Peyer's patch (tissue), 4 donors: Measurements from ENCODE around the gene EPB42. TPM values are rescaled to one million over a fixed set of nuclear protein-coding genes. Genes with fewer than 3 reads are reported as not detected.

Experiments used
- DNase-seq, 3 donors: peaks; one replicate each; pipeline ENCODE4 v3.0.0-alpha.2; 2017 to 2019
- H3K27ac ChIP-seq, 4 donors: fragments of 200-600 bp; sonication (generic); one replicate each; pipeline ENCODE4 v1.5.1; 2016 to 2019
- H3K27me3 ChIP-seq, 2 donors: fragments of 200-600 bp; sonication (generic); one replicate each; pipeline ENCODE4 v1.5.1; 2019
- H3K36me3 ChIP-seq, 3 donors: fragments of 200-600 bp; sonication (generic); one replicate each; pipeline ENCODE4 v1.5.1; 2016 to 2019
- H3K4me1 ChIP-seq, 4 donors: fragments of 200-600 bp; sonication (generic); one replicate each; pipeline ENCODE4 v1.5.1; 2016 to 2019
- H3K4me3 ChIP-seq, 4 donors: fragments of 200-600 bp; sonication (generic); 1 replicate in 3 of 4; 2 replicates in 1 of 4; pipeline ENCODE4 v1.5.1; 2016 to 2019; ENCODE audit warnings: mild to moderate bottlenecking in 1 of 4
- H3K9me3 ChIP-seq, 4 donors: fragments of 200-600 bp; sonication (generic); one replicate each; pipeline ENCODE4 v1.5.1; 2016 to 2019; ENCODE audit warnings: mild to moderate bottlenecking in 1 of 4
- POLR2A ChIP-seq, 2 donors: fragments of 450-650 bp; IDR thresholded peaks; one replicate each; pipeline ENCODE4 v1.5.1; 2017; ENCODE audit warnings: antibody characterized with exemption in 2 of 2, mild to moderate bottlenecking in 2 of 2, moderate library complexity in 2 of 2
- total RNA-seq, 4 donors: library from RNA; depleted of rRNA; stranded (reverse); fragments of >200 nt; gene quantifications; one replicate each; pipeline ENCODE4 v1.1.0, GENCODE V29; 2016
- TF ChIP-seq, protein P1 (sequence below), 6 experiments: fragments of 450-650 bp in 4 of 6; fragments of 200-600 bp in 2 of 6; sonication (generic) in 1 of 6; IDR thresholded peaks; one replicate each; pipeline ENCODE4 v1.5.1; 2017 to 2019; ENCODE audit warnings: antibody characterized with exemption in 6 of 6, mild to moderate bottlenecking in 3 of 6, moderate library complexity in 1 of 6

Gene EPB42
- total RNA-seq, 4 donors from 2014 or later = not detected

DNA sequence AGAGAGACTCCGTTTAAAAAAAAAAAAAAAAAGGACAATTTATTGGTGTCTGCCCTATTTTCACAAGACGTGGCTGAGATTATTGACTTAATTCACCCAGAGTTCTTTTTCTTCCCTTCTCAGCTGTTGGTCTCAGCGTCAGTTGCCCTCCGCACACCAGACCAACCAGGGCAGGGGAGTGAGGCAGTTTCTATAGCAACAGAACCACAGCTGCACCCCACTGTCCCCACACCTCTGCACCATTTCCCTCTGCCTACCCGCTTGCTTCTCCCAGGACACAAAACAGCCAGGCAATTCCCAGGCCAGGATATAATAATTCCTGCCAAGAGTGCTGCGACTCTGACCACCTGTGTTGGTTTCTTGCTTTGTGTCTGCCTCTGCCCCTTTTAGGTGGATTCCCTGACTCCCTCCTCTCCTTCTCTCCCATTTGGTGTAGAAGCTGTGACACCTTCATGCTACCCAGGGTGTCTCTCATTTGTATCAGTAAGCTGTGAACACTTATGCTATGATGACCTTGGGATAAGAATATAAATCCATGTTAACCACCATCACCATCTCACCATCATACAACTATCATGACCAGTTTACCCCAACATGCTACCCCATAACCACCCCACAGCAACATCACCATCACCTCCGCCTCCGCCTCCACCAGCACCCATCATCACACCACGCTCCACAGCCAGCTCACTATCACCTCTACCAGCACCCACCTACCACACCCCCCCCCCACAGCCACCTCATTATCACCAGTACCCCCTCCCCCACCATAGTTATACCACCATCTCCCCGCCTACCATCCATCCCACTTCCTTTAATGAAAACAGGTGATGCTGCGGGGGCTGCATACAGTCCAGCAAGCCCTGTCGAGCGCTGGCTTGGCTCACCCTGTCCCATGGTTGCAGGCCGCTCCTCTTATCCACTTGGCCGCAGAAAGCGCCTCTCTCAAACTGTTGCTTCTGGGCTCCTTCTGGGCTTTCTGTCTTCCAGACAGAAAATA lies 589 bp downstream of the EPB42 start:
- Histone ChIP-seq H3K27me3 (no peaks in the 10 kb centered on the region), H3K36me3 (no peaks in the 10 kb centered on the region), H3K4me1 (no peaks in the 10 kb centered on the region), H3K4me3 (no peak overlapping the region), H3K27ac (no peak overlapping the region), H3K9me3 (no peaks in the 10 kb centered on the region)
- TF ChIP-seq, protein P1, sequence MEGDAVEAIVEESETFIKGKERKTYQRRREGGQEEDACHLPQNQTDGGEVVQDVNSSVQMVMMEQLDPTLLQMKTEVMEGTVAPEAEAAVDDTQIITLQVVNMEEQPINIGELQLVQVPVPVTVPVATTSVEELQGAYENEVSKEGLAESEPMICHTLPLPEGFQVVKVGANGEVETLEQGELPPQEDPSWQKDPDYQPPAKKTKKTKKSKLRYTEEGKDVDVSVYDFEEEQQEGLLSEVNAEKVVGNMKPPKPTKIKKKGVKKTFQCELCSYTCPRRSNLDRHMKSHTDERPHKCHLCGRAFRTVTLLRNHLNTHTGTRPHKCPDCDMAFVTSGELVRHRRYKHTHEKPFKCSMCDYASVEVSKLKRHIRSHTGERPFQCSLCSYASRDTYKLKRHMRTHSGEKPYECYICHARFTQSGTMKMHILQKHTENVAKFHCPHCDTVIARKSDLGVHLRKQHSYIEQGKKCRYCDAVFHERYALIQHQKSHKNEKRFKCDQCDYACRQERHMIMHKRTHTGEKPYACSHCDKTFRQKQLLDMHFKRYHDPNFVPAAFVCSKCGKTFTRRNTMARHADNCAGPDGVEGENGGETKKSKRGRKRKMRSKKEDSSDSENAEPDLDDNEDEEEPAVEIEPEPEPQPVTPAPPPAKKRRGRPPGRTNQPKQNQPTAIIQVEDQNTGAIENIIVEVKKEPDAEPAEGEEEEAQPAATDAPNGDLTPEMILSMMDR (IDR thresholded peaks at IDR 0.05) = no peak
- TF ChIP-seq POLR2A (IDR thresholded peaks at IDR 0.05) = no peak
- DNase-seq = no peak

DNA sequence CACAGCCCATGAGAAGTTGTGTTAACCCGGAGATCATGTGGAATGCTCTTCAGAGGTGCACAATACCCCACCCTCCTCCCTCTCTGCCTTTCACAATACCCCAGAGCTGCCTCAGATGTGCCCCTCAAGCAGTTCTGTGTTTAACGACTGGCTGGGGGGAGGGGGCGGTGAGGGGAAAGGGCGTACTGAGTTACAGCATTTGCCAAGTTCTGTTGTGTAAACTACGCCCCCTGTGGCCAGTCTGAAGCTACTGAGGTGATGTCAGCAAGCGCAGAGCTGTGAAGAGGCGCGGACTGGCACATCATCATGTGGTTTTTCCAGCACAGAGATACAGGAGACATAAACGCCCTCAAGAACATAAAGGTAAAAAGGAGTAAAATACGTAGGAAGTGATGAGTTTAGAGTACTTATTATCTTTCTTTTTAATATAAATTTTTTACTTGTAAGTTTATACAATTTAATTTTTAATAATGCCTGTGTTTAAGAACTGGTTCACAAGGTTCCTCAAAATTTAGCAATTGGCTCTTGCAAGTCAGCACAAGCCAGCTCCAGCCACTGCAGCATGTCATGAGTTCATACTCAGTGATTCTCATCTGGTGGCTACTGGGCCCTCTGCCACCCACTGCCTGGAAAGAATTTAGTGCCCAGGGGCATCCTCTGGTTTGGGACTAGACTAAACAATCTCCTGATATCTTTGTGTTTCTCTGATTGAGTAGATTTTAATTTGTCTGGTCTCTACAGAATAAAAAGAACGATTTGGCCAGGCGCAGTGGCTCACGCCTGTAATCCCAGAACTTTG lies 1.7 kb downstream of the EPB42 start:
- Histone ChIP-seq H3K27ac (no peak overlapping the region), H3K36me3 (no peaks in the 10 kb centered on the region), H3K27me3 (no peaks in the 10 kb centered on the region), H3K9me3 (no peaks in the 10 kb centered on the region), H3K4me3 (no peak overlapping the region), H3K4me1 (no peaks in the 10 kb centered on the region)
- no peak for DNase-seq
- TF ChIP-seq POLR2A (IDR thresholded peaks at IDR 0.05) = no peak
- TF ChIP-seq, protein P1 (IDR thresholded peaks at IDR 0.05) = no peak

DNA sequence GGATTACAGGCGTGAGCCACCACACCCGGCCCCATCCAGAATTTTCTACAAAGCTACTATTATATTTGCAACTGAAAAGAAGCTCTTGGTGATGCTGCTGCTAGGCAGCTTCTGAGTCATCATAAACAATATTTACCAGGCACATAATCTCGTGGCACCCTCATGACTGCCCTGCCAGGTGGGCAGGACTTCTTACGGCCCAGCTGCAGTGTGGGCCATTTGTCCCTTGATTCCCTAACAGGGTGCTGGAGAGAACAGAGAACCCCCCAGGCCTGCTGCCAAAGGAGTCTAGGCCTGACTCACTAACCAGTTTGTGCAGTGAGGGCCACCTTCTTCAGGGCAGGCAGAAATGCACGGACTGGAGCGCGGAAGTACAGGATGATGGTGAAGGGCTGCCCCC lies 4.9 kb downstream of the EPB42 start:
- H3K36me3 ChIP-seq = no peaks in the 10 kb centered on the region
- H3K27ac ChIP-seq = no peak overlapping the region
- TF ChIP-seq POLR2A (IDR thresholded peaks at IDR 0.05) = no peak
- TF ChIP-seq, protein P1 (IDR thresholded peaks at IDR 0.05) = no peak
- no peaks in the 10 kb centered on the region for H3K27me3 ChIP-seq
- no peak overlapping the region for H3K4me3 ChIP-seq
- H3K4me1 ChIP-seq = no peaks in the 10 kb centered on the region
- H3K9me3 ChIP-seq = no peaks in the 10 kb centered on the region
- DNase-seq = peak in 1 of 3 donors; percentile 7

DNA sequence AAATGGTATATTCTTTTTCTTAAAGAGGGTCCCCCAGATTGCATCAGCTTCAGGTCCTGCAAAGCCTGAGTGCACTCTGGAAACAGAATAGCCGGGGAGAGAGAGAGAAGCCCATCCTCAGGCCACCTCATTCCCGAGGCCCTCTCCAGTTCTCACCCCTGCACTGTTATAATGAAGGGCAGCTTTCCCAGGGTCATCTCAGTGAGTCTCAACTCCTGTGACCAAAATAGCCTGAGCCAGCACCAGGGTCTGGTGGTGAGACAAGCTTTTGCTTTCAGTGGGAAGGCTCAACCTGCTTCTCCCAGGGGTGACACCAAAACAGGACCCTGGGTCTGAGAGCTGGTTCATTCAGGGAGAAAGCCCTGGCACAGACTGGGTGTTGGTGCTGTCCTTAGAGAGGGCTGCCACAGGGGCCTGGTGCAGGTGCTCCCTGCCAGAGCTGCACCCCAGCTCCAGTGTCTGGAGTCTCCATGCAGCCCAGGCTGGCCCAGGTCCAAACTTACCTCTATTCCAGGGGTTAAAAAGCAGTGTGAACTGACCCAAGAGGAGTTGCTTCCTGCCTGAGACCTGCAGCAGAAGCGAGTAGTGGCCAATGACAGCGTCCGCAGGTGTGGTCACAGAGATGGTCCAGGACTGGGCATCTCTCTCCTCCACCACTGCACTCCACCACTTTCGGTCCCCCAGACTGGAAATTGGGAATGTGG lies 6.1 kb downstream of the EPB42 start:
- Histone ChIP-seq H3K4me3 (no peak overlapping the region), H3K27ac (no peak overlapping the region), H3K9me3 (no peaks in the 10 kb centered on the region), H3K27me3 (no peaks in the 10 kb centered on the region), H3K4me1 (no peaks in the 10 kb centered on the region), H3K36me3 (no peaks in the 10 kb centered on the region)
- no peak for TF ChIP-seq POLR2A (IDR thresholded peaks at IDR 0.05)
- TF ChIP-seq, protein P1 (IDR thresholded peaks at IDR 0.05) = no peak
- no peak for DNase-seq

DNA sequence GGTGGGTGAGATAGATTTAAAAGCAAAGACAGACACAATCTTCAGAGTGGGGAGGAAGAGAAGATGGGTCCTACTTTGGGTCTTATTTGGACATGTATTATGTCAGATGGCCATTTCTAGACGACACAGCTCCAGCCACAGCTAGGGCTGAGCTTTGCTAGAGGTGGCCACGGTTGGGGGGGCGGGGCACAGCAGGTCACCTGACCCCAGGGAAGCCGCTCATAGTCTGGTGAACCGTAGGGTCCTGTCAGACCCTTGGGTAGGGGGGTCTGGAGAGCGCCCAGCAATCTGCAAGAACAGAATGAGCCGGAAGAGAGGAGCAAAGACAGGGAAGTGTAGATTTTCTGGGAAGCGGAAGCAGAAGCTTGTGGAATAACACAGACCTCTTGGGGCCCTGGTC lies 6.6 kb downstream of the EPB42 start:
- TF ChIP-seq POLR2A (IDR thresholded peaks at IDR 0.05) = no peak
- TF ChIP-seq, protein P1 (IDR thresholded peaks at IDR 0.05) = no peak

More for the DNA sequence above, 6.6 kb downstream of the EPB42 start:
- no peak for DNase-seq
- Histone ChIP-seq H3K4me3 (no peak overlapping the region), H3K4me1 (no peaks in the 10 kb centered on the region), H3K9me3 (no peaks in the 10 kb centered on the region), H3K27ac (no peak overlapping the region), H3K27me3 (no peaks in the 10 kb centered on the region), H3K36me3 (no peaks in the 10 kb centered on the region)
